ENCODE results near the gene KCNK6. TPM values are rescaled to one million over a fixed set of nuclear protein-coding genes. Genes with fewer than 3 reads are reported as not detected.
A peak's percentile ranks its signal among the peaks of the same experiment; 100 is the strongest.

The KCNK6 gene
- total and polyA plus RNA-seq, 5 donors from 2014 or later = 2.6 to 8.7 (median 2.8) TPM

GRCh38 chr19:38288123-38288855, 31.4 kb upstream of the KCNK6 start:
- H3K4me3 Mint-ChIP-seq = no peak overlapping the region
- no peaks in the 10 kb centered on the region for H3K27me3 ChIP-seq (ENCODE audit: control insufficient read depth, insufficient read depth, low read length)
- H3K9me3 ChIP-seq (ENCODE audit: control insufficient read depth in 2 of 2, low read length in 2 of 2) = no peaks in the 10 kb centered on the region
- H3K36me3 Mint-ChIP-seq = peaks cover 18% of the 10 kb centered on the region
- H3K36me3 ChIP-seq (ENCODE audit: control insufficient read depth, insufficient read depth, low read length) = no peaks in the 10 kb centered on the region
- no peak overlapping the region for H3K4me3 ChIP-seq (ENCODE audit: low read depth, low read length)
- H3K27ac Mint-ChIP-seq = no peak overlapping the region
- H3K27me3 Mint-ChIP-seq = no peaks in the 10 kb centered on the region
- H3K9me3 Mint-ChIP-seq = no peaks in the 10 kb centered on the region
- H3K27ac ChIP-seq (ENCODE audit: insufficient read depth, low read length, poor library complexity, severe bottlenecking) = no peak overlapping the region
- no peak for ATAC-seq (ENCODE audit: low read depth in 2 of 2)
- H3K4me1 ChIP-seq (ENCODE audit: control insufficient read depth, insufficient read depth, low read length, poor library complexity, severe bottlenecking) = no peaks in the 10 kb centered on the region
- no peak for DNase-seq
- no peaks in the 10 kb centered on the region for H3K4me1 Mint-ChIP-seq

- peaks cover 18% of the 10 kb centered on the region for H3K36me3 Mint-ChIP-seq
- DNase-seq (no peak), ATAC-seq (ENCODE audit: low read depth in 2 of 2) (no peak)
- H3K9me3 Mint-ChIP-seq = no peaks in the 10 kb centered on the region
- H3K4me1 ChIP-seq (ENCODE audit: control insufficient read depth, insufficient read depth, low read length, poor library complexity, severe bottlenecking) = no peaks in the 10 kb centered on the region
- no peaks in the 10 kb centered on the region for H3K36me3 ChIP-seq (ENCODE audit: control insufficient read depth, insufficient read depth, low read length)
- H3K27ac Mint-ChIP-seq = peak overlapping the region in 1 of 3 donors; percentile 60
- H3K4me3 ChIP-seq (ENCODE audit: low read depth, low read length) = no peak overlapping the region
- no peaks in the 10 kb centered on the region for H3K4me1 Mint-ChIP-seq
- no peak overlapping the region for H3K4me3 Mint-ChIP-seq
- H3K9me3 ChIP-seq (ENCODE audit: control insufficient read depth in 2 of 2, low read length in 2 of 2) = no peaks in the 10 kb centered on the region
- no peaks in the 10 kb centered on the region for H3K27me3 Mint-ChIP-seq
- H3K27me3 ChIP-seq (ENCODE audit: control insufficient read depth, insufficient read depth, low read length) = no peaks in the 10 kb centered on the region
- no peak overlapping the region for H3K27ac ChIP-seq (ENCODE audit: insufficient read depth, low read length, poor library complexity, severe bottlenecking)
These were observed 29.7 kb upstream of the KCNK6 start for GRCh38 chr19:38289955-38290354.

DNA sequence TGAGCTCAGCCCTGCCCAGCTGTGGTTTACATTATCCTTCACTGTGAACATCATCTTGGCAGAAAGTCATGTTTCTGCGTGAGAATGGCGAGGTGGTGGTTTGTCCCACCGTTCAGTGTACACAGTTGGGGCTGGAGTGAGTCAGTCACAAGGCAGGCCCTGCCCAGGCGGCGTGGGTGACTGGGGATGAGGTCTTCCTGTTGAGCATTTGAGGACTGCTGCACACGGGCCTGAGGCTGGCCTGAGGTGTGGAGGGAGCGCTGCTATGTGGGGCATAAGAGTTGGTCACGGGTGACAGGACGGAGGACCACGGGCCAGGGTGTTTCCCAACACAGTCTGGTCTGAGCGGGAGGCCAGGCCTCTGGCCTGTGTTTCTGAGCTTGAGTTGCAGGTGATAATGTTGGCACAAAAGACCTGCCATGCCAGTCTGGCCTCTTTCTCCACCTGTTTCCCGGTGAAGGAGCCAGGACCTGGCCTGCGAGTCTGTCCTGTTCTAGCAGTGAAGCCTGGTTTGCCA, 29.0 kb upstream of the KCNK6 start:
- Histone ChIP-seq H3K27me3 (ENCODE audit: control insufficient read depth, insufficient read depth, low read length) (no peaks in the 10 kb centered on the region), H3K4me1 (ENCODE audit: control insufficient read depth, insufficient read depth, low read length, poor library complexity, severe bottlenecking) (no peaks in the 10 kb centered on the region), H3K36me3 (ENCODE audit: control insufficient read depth, insufficient read depth, low read length) (no peaks in the 10 kb centered on the region), H3K4me3 (ENCODE audit: low read depth, low read length) (no peak overlapping the region), H3K9me3 (ENCODE audit: control insufficient read depth in 2 of 2, low read length in 2 of 2) (no peaks in the 10 kb centered on the region), H3K27ac (ENCODE audit: insufficient read depth, low read length, poor library complexity, severe bottlenecking) (no peak overlapping the region)
- no peaks in the 10 kb centered on the region for H3K27me3 Mint-ChIP-seq
- no peak overlapping the region for H3K4me3 Mint-ChIP-seq
- no peak overlapping the region for H3K27ac Mint-ChIP-seq
- no peaks in the 10 kb centered on the region for H3K9me3 Mint-ChIP-seq
- H3K4me1 Mint-ChIP-seq = no peaks in the 10 kb centered on the region
- peaks cover 18% of the 10 kb centered on the region for H3K36me3 Mint-ChIP-seq
- DNase-seq (no peak), ATAC-seq (ENCODE audit: low read depth in 2 of 2) (no peak)

DNA sequence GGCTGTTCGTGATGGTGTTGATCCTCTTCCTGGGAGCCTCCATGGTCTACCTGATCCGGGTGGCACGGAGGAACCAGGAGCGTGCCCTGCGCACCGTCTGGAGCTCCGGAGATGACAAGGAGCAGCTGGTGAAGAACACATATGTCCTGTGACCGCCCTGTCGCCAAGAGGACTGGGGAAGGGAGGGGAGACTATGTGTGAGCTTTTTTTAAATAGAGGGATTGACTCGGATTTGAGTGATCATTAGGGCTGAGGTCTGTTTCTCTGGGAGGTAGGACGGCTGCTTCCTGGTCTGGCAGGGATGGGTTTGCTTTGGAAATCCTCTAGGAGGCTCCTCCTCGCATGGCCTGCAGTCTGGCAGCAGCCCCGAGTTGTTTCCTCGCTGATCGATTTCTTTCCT, 27.8 kb upstream of the KCNK6 start:
- Histone ChIP-seq H3K4me1 (ENCODE audit: control insufficient read depth, insufficient read depth, low read length, poor library complexity, severe bottlenecking) (no peaks in the 10 kb centered on the region), H3K27me3 (ENCODE audit: control insufficient read depth, insufficient read depth, low read length) (no peaks in the 10 kb centered on the region), H3K27ac (ENCODE audit: insufficient read depth, low read length, poor library complexity, severe bottlenecking) (no peak overlapping the region), H3K9me3 (ENCODE audit: control insufficient read depth in 2 of 2, low read length in 2 of 2) (no peaks in the 10 kb centered on the region), H3K4me3 (ENCODE audit: low read depth, low read length) (no peak overlapping the region), H3K36me3 (ENCODE audit: control insufficient read depth, insufficient read depth, low read length) (no peaks in the 10 kb centered on the region)
- H3K4me3 Mint-ChIP-seq = no peak overlapping the region
- DNase-seq = no peak
- H3K27me3 Mint-ChIP-seq = no peaks in the 10 kb centered on the region
- H3K9me3 Mint-ChIP-seq = no peaks in the 10 kb centered on the region
- no peaks in the 10 kb centered on the region for H3K4me1 Mint-ChIP-seq
- H3K36me3 Mint-ChIP-seq = peaks cover 12% of the 10 kb centered on the region
- H3K27ac Mint-ChIP-seq = peak overlapping the region in 1 of 3 donors; percentile 20
- ATAC-seq (ENCODE audit: low read depth in 2 of 2) = no peak

GRCh38 chr19:38293281-38293680, 26.4 kb upstream of the KCNK6 start:
- no peak overlapping the region for H3K27ac ChIP-seq (ENCODE audit: insufficient read depth, low read length, poor library complexity, severe bottlenecking)
- Mint-ChIP-seq H3K4me1 (no peaks in the 10 kb centered on the region), H3K9me3 (no peaks in the 10 kb centered on the region), H3K4me3 (no peak overlapping the region), H3K36me3 (peaks cover 12% of the 10 kb centered on the region), H3K27me3 (no peaks in the 10 kb centered on the region), H3K27ac (no peak overlapping the region)
- H3K36me3 ChIP-seq (ENCODE audit: control insufficient read depth, insufficient read depth, low read length) = no peaks in the 10 kb centered on the region
- DNase-seq = no peak
- no peak for ATAC-seq (ENCODE audit: low read depth in 2 of 2)
- H3K4me1 ChIP-seq (ENCODE audit: control insufficient read depth, insufficient read depth, low read length, poor library complexity, severe bottlenecking) = no peaks in the 10 kb centered on the region
- no peaks in the 10 kb centered on the region for H3K27me3 ChIP-seq (ENCODE audit: control insufficient read depth, insufficient read depth, low read length)
- H3K9me3 ChIP-seq (ENCODE audit: control insufficient read depth in 2 of 2, low read length in 2 of 2) = no peaks in the 10 kb centered on the region
- no peak overlapping the region for H3K4me3 ChIP-seq (ENCODE audit: low read depth, low read length)

DNA sequence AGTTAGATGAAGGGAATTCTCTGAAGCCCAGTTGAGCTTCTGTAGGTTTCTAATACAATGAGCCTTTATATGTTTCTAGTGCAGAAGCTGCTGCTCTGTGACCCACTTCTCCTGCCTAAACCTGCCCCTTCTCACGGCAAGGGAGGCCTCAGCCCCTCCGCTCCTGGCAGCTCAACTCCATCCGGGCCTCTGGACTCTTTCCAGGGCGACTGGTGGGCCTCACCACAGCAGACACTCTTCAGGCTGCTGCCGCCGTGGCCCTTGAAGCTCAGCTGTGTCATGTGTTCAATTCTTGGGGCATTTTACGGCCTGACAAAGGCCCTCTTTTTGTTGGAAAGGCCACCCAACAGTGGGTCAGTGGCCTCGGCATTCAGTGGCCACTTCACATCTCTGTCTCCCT, 25.6 kb upstream of the KCNK6 start:
- DNase-seq = no peak
- no peak for ATAC-seq (ENCODE audit: low read depth in 2 of 2)
- no peak overlapping the region for H3K27ac ChIP-seq (ENCODE audit: insufficient read depth, low read length, poor library complexity, severe bottlenecking)
- no peak overlapping the region for H3K4me3 ChIP-seq (ENCODE audit: low read depth, low read length)
- no peak overlapping the region for H3K4me3 Mint-ChIP-seq
- H3K36me3 ChIP-seq (ENCODE audit: control insufficient read depth, insufficient read depth, low read length) = no peaks in the 10 kb centered on the region
- no peaks in the 10 kb centered on the region for H3K9me3 ChIP-seq (ENCODE audit: control insufficient read depth in 2 of 2, low read length in 2 of 2)
- no peaks in the 10 kb centered on the region for H3K9me3 Mint-ChIP-seq
- no peaks in the 10 kb centered on the region for H3K4me1 Mint-ChIP-seq
- peaks cover 12% of the 10 kb centered on the region for H3K36me3 Mint-ChIP-seq
- H3K4me1 ChIP-seq (ENCODE audit: control insufficient read depth, insufficient read depth, low read length, poor library complexity, severe bottlenecking) = no peaks in the 10 kb centered on the region
- no peaks in the 10 kb centered on the region for H3K27me3 ChIP-seq (ENCODE audit: control insufficient read depth, insufficient read depth, low read length)
- no peak overlapping the region for H3K27ac Mint-ChIP-seq
- H3K27me3 Mint-ChIP-seq = no peaks in the 10 kb centered on the region

DNA sequence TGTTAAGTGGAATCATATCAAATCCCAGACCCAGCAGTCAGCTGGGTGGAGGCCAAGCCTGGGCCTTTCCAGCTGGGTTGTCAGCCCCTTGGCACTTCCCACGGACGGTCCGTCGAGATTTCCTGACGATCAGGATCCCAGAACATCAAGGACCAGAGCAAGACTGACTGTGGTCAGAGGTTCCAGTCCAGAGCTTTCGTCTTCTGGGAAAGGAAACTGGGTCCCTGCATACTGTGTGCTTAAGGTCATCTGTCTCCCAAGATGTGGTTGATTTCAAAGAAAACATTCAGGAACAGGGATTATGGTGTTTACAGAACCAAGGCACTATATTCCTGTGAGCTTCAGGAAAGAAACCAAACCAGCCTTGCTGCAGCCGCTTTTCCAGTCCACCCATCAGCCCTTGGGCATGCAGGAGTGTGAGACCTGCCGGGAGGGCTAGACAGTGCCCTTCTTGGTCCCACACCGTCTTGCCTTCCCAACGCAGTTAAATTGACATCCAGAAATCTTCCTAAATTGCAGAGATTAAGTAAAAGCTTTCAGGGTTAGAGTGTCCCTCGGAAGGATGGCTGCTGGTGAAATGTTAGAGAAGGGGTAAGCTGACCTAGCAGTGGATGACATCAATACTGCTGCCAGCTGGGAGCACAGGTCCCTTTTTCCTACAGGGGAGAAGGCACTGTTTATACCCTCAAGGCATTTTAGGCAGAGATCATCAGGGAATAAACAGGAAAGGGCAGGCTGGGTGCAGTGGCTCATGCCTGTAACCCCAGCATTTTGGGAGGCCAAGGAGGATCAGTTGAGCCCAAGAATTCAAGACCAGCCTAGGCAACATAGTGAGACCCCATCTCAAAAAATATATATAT, 20.6 kb upstream of the KCNK6 start:
- H3K4me1 Mint-ChIP-seq = no peaks in the 10 kb centered on the region
- H3K27me3 ChIP-seq (ENCODE audit: control insufficient read depth, insufficient read depth, low read length) = no peaks in the 10 kb centered on the region
- no peak overlapping the region for H3K27ac ChIP-seq (ENCODE audit: insufficient read depth, low read length, poor library complexity, severe bottlenecking)
- H3K9me3 ChIP-seq (ENCODE audit: control insufficient read depth in 2 of 2, low read length in 2 of 2) = no peaks in the 10 kb centered on the region
- H3K4me3 ChIP-seq (ENCODE audit: low read depth, low read length) = no peak overlapping the region
- H3K36me3 Mint-ChIP-seq = no peaks in the 10 kb centered on the region
- no peaks in the 10 kb centered on the region for H3K9me3 Mint-ChIP-seq
- no peak for ATAC-seq (ENCODE audit: low read depth in 2 of 2)
- H3K27me3 Mint-ChIP-seq = no peaks in the 10 kb centered on the region
- DNase-seq = no peak
- H3K36me3 ChIP-seq (ENCODE audit: control insufficient read depth, insufficient read depth, low read length) = no peaks in the 10 kb centered on the region
- H3K27ac Mint-ChIP-seq = no peak overlapping the region
- no peaks in the 10 kb centered on the region for H3K4me1 ChIP-seq (ENCODE audit: control insufficient read depth, insufficient read depth, low read length, poor library complexity, severe bottlenecking)
- H3K4me3 Mint-ChIP-seq = no peak overlapping the region

All from CD4-positive, CD25-positive, alpha-beta regulatory T cell (primary cell).